CD8-positive, alpha-beta memory T cell (primary cell): ENCODE measurements around the gene RHEX. TPM values are rescaled to one million over a fixed set of nuclear protein-coding genes. Genes with fewer than 3 reads are reported as not detected.

Experiments
- CTCF ChIA-PET: fragments of 350-600 bp; sonication (Branson Sonifier 250); formaldehyde crosslinking; loops from one replicate; lab custom pipeline; 2021; ENCODE audit warnings: antibody characterized with exemption; lab: Charles Lee
- POLR2A ChIA-PET: fragments of 350-600 bp; sonication (Branson Sonifier 250); formaldehyde crosslinking; loops from one replicate; lab custom pipeline; 2021; ENCODE audit warnings: antibody characterized with exemption; lab: Charles Lee
- DNase-seq, 5 donors: peaks; one replicate each; pipeline versions ENCODE4 v3.0.0 to v3.0.0-alpha.2; 2020 to 2022; ENCODE audit warnings: mixed read lengths in 1 of 5
- H3K27ac ChIP-seq: one replicate; pipeline ENCODE4 v1.7.0; 2013; ENCODE audit warnings: low read depth, mild to moderate bottlenecking, low read length, moderate library complexity
- H3K27me3 ChIP-seq: 2 replicates; pipeline ENCODE4 v1.7.0; 2013; ENCODE audit warnings: low read length, mild to moderate bottlenecking; ENCODE audit not compliant: insufficient read depth, poor library complexity, severe bottlenecking
- H3K36me3 ChIP-seq: 2 replicates; pipeline ENCODE4 v1.7.0; 2013; ENCODE audit warnings: mild to moderate bottlenecking, low read length, moderate library complexity; ENCODE audit not compliant: insufficient read depth
- H3K4me1 ChIP-seq: 2 replicates; pipeline ENCODE4 v1.7.0; 2013; ENCODE audit warnings: mild to moderate bottlenecking, low read length, moderate library complexity; ENCODE audit not compliant: insufficient read depth
- H3K4me3 ChIP-seq: 2 replicates; pipeline ENCODE4 v1.7.0; 2013; ENCODE audit warnings: mild to moderate bottlenecking, low read length
- H3K9me3 ChIP-seq: 2 replicates; pipeline ENCODE4 v1.7.0; 2013; ENCODE audit warnings: mild to moderate bottlenecking, low read length
- H3K27ac Mint-ChIP-seq, 8 donors: one replicate each; pipeline ENCODE4 v1.8.0; 2020 to 2021; ENCODE audit warnings: mixed read lengths in 8 of 8, mild to moderate bottlenecking in 6 of 8, inconsistent platforms in 3 of 8, moderate library complexity in 3 of 8
- H3K27me3 Mint-ChIP-seq, 2 donors: one replicate each; pipeline ENCODE4 v1.8.0; 2020 to 2021; ENCODE audit warnings: mixed read lengths in 2 of 2, mild to moderate bottlenecking in 1 of 2, moderate library complexity in 1 of 2
- H3K36me3 Mint-ChIP-seq, 3 donors: one replicate each; pipeline ENCODE4 v1.8.0; 2020 to 2021; ENCODE audit warnings: mixed read lengths in 3 of 3, inconsistent platforms in 1 of 3, mild to moderate bottlenecking in 1 of 3
- H3K4me1 Mint-ChIP-seq, 3 donors: one replicate each; pipeline ENCODE4 v1.8.0; 2020 to 2021; ENCODE audit warnings: mixed read lengths in 3 of 3, inconsistent platforms in 1 of 3, mild to moderate bottlenecking in 1 of 3
- H3K4me3 Mint-ChIP-seq, 7 donors: one replicate each; pipeline ENCODE4 v1.8.0; 2020 to 2021; ENCODE audit warnings: mixed read lengths in 7 of 7, mild to moderate bottlenecking in 6 of 7, moderate library complexity in 4 of 7, inconsistent platforms in 2 of 7
- H3K9me3 Mint-ChIP-seq, 5 donors: one replicate each; pipeline ENCODE4 v1.8.0; 2020 to 2022; ENCODE audit warnings: mixed read lengths in 5 of 5, mild to moderate bottlenecking in 3 of 5, moderate library complexity in 2 of 5, inconsistent platforms in 1 of 5
- polyA plus RNA-seq: library from polyadenylated mRNA; unstranded; fragments of 300-500 nt; fragmentation: Illumina TruSeq; gene quantifications from one replicate; pipeline ENCODE4 v1.2.3, GENCODE V29; 2021
- total RNA-seq, 2 experiments: library from RNA; stranded (reverse); gene quantifications; one replicate each; pipeline ENCODE4 v1.2.3, GENCODE V29; 2021

RHEX gene
- total and polyA plus RNA-seq, 3 experiments from 2014 or later = not detected

- peaks cover 8% of the 10 kb centered on the region for H3K27me3 ChIP-seq
- no peak overlapping the region for H3K27ac Mint-ChIP-seq
- H3K27me3 Mint-ChIP-seq = peaks cover 26 to 45% of the 10 kb centered on the region in 2 donors
- H3K27ac ChIP-seq = no peak overlapping the region
- no peak overlapping the region for H3K4me3 ChIP-seq
- ChIA-PET CTCF (interaction anchor here (1.5 kb wide), 1 partner anchor 8 kb away, joined by 3 read pairs; no protein-coding TSS in a partner anchor), POLR2A (no interaction called here)
- no peaks in the 10 kb centered on the region for H3K4me1 ChIP-seq
- H3K36me3 Mint-ChIP-seq = peaks cover 0 to under 1% (median 0%) of the 10 kb centered on the region in 3 donors
- no peaks in the 10 kb centered on the region for H3K4me1 Mint-ChIP-seq
- no peaks in the 10 kb centered on the region for H3K9me3 ChIP-seq
- no peaks in the 10 kb centered on the region for H3K36me3 ChIP-seq
- peaks cover 0 to 5% (median 3%) of the 10 kb centered on the region in 5 donors for H3K9me3 Mint-ChIP-seq
- H3K4me3 Mint-ChIP-seq = no peak overlapping the region
- no peak for DNase-seq
These were observed 74.4 kb downstream of the RHEX start for GRCh38 chr1:206127336-206127735.

GRCh38 chr1:206128196-206128595 is 75.2 kb downstream of the RHEX start:
- Mint-ChIP-seq H3K36me3 (no peaks in the 10 kb centered on the region), H3K27me3 (peaks cover 24 to 45% of the 10 kb centered on the region in 2 donors), H3K9me3 (no peaks in the 10 kb centered on the region), H3K4me1 (no peaks in the 10 kb centered on the region), H3K27ac (no peak overlapping the region), H3K4me3 (no peak overlapping the region)
- Histone ChIP-seq H3K27me3 (peaks cover 8% of the 10 kb centered on the region), H3K4me3 (no peak overlapping the region), H3K4me1 (no peaks in the 10 kb centered on the region), H3K36me3 (no peaks in the 10 kb centered on the region), H3K9me3 (no peaks in the 10 kb centered on the region), H3K27ac (no peak overlapping the region)
- POLR2A ChIA-PET = interaction anchor here (0.6 kb wide), 1 partner anchor 326 kb away, joined by 3 read pairs; no protein-coding TSS in a partner anchor
- CTCF ChIA-PET = interaction anchor here (1.5 kb wide), 1 partner anchor 9 kb away, joined by 3 read pairs; no protein-coding TSS in a partner anchor
- DNase-seq = no peak

GRCh38 chr1:206131037-206131436 is 78.1 kb downstream of the RHEX start:
- CTCF ChIA-PET = no interaction called here

GRCh38 chr1:206133751-206134415 is 80.9 kb downstream of the RHEX start:
- Mint-ChIP-seq H3K27me3 (peaks cover 21 to 43% of the 10 kb centered on the region in 2 donors), H3K36me3 (no peaks in the 10 kb centered on the region), H3K9me3 (no peaks in the 10 kb centered on the region), H3K4me3 (no peak overlapping the region), H3K4me1 (no peaks in the 10 kb centered on the region), H3K27ac (no peak overlapping the region)
- POLR2A ChIA-PET = no interaction called here
- Histone ChIP-seq H3K27me3 (no peaks in the 10 kb centered on the region), H3K4me1 (no peaks in the 10 kb centered on the region), H3K36me3 (no peaks in the 10 kb centered on the region), H3K4me3 (no peak overlapping the region), H3K27ac (no peak overlapping the region), H3K9me3 (no peaks in the 10 kb centered on the region)
- DNase-seq = no peak
- CTCF ChIA-PET = no interaction called here

More at GRCh38 chr1:206131037-206131436, 78.1 kb downstream of the RHEX start:
- Mint-ChIP-seq H3K4me1 (no peaks in the 10 kb centered on the region), H3K27me3 (peaks cover 19 to 39% of the 10 kb centered on the region in 2 donors), H3K27ac (no peak overlapping the region), H3K4me3 (no peak overlapping the region), H3K9me3 (no peaks in the 10 kb centered on the region), H3K36me3 (no peaks in the 10 kb centered on the region)
- Histone ChIP-seq H3K36me3 (no peaks in the 10 kb centered on the region), H3K27ac (no peak overlapping the region), H3K9me3 (no peaks in the 10 kb centered on the region), H3K4me3 (no peak overlapping the region), H3K4me1 (no peaks in the 10 kb centered on the region), H3K27me3 (peaks cover 8% of the 10 kb centered on the region)
- POLR2A ChIA-PET = no interaction called here
- no peak for DNase-seq

- no peak for DNase-seq
- POLR2A ChIA-PET = no interaction called here
- H3K4me1 ChIP-seq = no peaks in the 10 kb centered on the region
- H3K27ac ChIP-seq = no peak overlapping the region
- H3K27me3 ChIP-seq = peaks cover 5% of the 10 kb centered on the region
- H3K36me3 ChIP-seq = no peaks in the 10 kb centered on the region
- H3K27ac Mint-ChIP-seq = no peak overlapping the region
- no peaks in the 10 kb centered on the region for H3K36me3 Mint-ChIP-seq
- H3K27me3 Mint-ChIP-seq = peaks cover 21 to 52% of the 10 kb centered on the region in 2 donors
- CTCF ChIA-PET = no interaction called here
- H3K4me3 Mint-ChIP-seq = no peak overlapping the region
- H3K9me3 ChIP-seq = no peaks in the 10 kb centered on the region
- no peaks in the 10 kb centered on the region for H3K4me1 Mint-ChIP-seq
- H3K4me3 ChIP-seq = no peak overlapping the region
- H3K9me3 Mint-ChIP-seq = peaks cover 0 to 2% (median 0%) of the 10 kb centered on the region in 5 donors
These were observed 82.3 kb downstream of the RHEX start for GRCh38 chr1:206135248-206135647.

GRCh38 chr1:206136241-206136640 is 83.3 kb downstream of the RHEX start:
- ChIA-PET CTCF (no interaction called here), POLR2A (no interaction called here)
- Mint-ChIP-seq H3K9me3 (peaks cover 0 to 2% (median 0%) of the 10 kb centered on the region in 5 donors), H3K27me3 (peaks cover 26 to 62% of the 10 kb centered on the region in 2 donors), H3K4me1 (peaks cover 0 to under 1% (median 0%) of the 10 kb centered on the region in 3 donors), H3K36me3 (no peaks in the 10 kb centered on the region), H3K27ac (no peak overlapping the region), H3K4me3 (no peak overlapping the region)
- Histone ChIP-seq H3K36me3 (no peaks in the 10 kb centered on the region), H3K27me3 (peaks cover 5% of the 10 kb centered on the region), H3K4me1 (no peaks in the 10 kb centered on the region), H3K4me3 (no peak overlapping the region), H3K27ac (no peak overlapping the region), H3K9me3 (no peaks in the 10 kb centered on the region)
- DNase-seq = no peak

GRCh38 chr1:206142011-206142410 is 89.0 kb downstream of the RHEX start:
- Mint-ChIP-seq H3K27me3 (peaks cover 13 to 76% of the 10 kb centered on the region in 2 donors), H3K9me3 (peaks cover 0 to 2% (median 0%) of the 10 kb centered on the region in 5 donors), H3K27ac (no peak overlapping the region), H3K4me1 (peaks cover 0 to 5% (median 0%) of the 10 kb centered on the region in 3 donors), H3K4me3 (no peak overlapping the region), H3K36me3 (peaks cover 0 to 3% (median 0%) of the 10 kb centered on the region in 3 donors)
- Histone ChIP-seq H3K27me3 (peaks cover 8% of the 10 kb centered on the region), H3K4me3 (no peak overlapping the region), H3K27ac (no peak overlapping the region), H3K4me1 (no peaks in the 10 kb centered on the region), H3K9me3 (no peaks in the 10 kb centered on the region), H3K36me3 (no peaks in the 10 kb centered on the region)
- ChIA-PET POLR2A (no interaction called here), CTCF (no interaction called here)
- no peak for DNase-seq

GRCh38 chr1:206142770-206143169 is 89.8 kb downstream of the RHEX start:
- peaks cover 0 to 5% (median 0%) of the 10 kb centered on the region in 3 donors for H3K4me1 Mint-ChIP-seq
- DNase-seq = no peak
- no peak overlapping the region for H3K4me3 Mint-ChIP-seq
- peaks cover 0 to 3% (median 0%) of the 10 kb centered on the region in 3 donors for H3K36me3 Mint-ChIP-seq
- peaks cover 0 to 2% (median 0%) of the 10 kb centered on the region in 5 donors for H3K9me3 Mint-ChIP-seq
- Histone ChIP-seq H3K4me1 (no peaks in the 10 kb centered on the region), H3K9me3 (no peaks in the 10 kb centered on the region), H3K27ac (no peak overlapping the region), H3K4me3 (no peak overlapping the region), H3K36me3 (no peaks in the 10 kb centered on the region), H3K27me3 (peaks cover 8% of the 10 kb centered on the region)
- H3K27ac Mint-ChIP-seq = no peak overlapping the region
- CTCF ChIA-PET = no interaction called here
- H3K27me3 Mint-ChIP-seq = peaks cover 13 to 76% of the 10 kb centered on the region in 2 donors
- POLR2A ChIA-PET = no interaction called here
